Progenitor cell of endocrine pancreas (in vitro differentiated cells): Measurements from ENCODE around the gene ST7. TPM values are rescaled to one million over a fixed set of nuclear protein-coding genes. Genes with fewer than 3 reads are reported as not detected.

Experiments
- DNase-seq: peaks from one replicate; pipeline ENCODE4 v3.0.0; 2021; ENCODE audit warnings: low spot score; ENCODE audit not compliant: unreplicated experiment
- H3K27ac Mint-ChIP-seq: 2 replicates; pipeline ENCODE4 v1.8.0; 2021; ENCODE audit warnings: mild to moderate bottlenecking, moderate library complexity, mixed read lengths
- H3K27me3 Mint-ChIP-seq: 2 replicates; pipeline ENCODE4 v1.8.0; 2021; ENCODE audit warnings: mixed read lengths
- H3K36me3 Mint-ChIP-seq: 2 replicates; pipeline ENCODE4 v1.8.0; 2022; ENCODE audit warnings: mixed read lengths; ENCODE audit not compliant: insufficient read depth
- H3K4me1 Mint-ChIP-seq: 2 replicates; pipeline ENCODE4 v1.8.0; 2021; ENCODE audit warnings: low read depth, mixed read lengths
- H3K4me3 Mint-ChIP-seq: 2 replicates; pipeline ENCODE4 v1.8.0; 2021; ENCODE audit warnings: low read depth, mild to moderate bottlenecking, moderate library complexity, mixed read lengths
- H3K9me3 Mint-ChIP-seq: 2 replicates; pipeline ENCODE4 v1.8.0; 2021; ENCODE audit warnings: low read depth, mixed read lengths
- total RNA-seq: library from RNA; stranded (reverse); gene quantifications from 2 replicates; pipeline ENCODE4 v1.2.1, GENCODE V29; 2021
- TF ChIP-seq, protein P1 (sequence below): fragments of 200-600 bp; sonication (generic); IDR thresholded peaks from one replicate; pipeline ENCODE4 v1.5.0; 2021; ENCODE audit warnings: antibody characterized with exemption, mild to moderate bottlenecking; ENCODE audit not compliant: unreplicated experiment

Gene ST7
- total RNA-seq, 1 donor from 2014 or later, result 24.8 TPM

DNA sequence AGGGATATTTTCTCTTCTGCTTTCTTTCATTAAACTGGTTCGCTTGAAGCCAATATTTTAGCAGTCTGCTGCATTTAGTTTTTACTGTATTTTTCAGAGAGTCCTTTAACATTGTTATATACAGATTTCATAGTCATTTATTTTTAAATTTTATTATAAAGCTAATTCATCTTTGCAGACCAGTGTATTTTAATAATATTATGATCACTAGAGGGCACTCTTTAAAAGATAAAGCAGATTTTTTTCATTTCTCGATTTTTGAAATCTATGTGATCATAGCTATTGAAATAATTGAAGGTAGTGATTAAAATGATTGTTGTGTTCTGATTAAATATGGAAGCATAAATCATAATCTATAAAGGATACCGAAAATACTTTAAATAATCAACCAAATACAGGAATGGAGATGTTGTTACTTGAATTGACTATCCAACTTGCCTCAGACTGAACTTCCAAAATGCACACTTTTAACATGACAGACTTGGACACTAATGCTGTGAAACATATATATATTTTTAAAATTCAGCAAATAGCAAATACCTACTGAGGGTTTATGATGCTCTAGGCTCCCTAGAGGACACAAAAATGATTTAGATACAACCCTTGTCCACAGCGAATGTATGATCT lies 35.2 kb downstream of the ST7 start:
- H3K36me3 Mint-ChIP-seq, result peaks cover 13% of the 10 kb centered on the region
- TF ChIP-seq, protein P1, sequence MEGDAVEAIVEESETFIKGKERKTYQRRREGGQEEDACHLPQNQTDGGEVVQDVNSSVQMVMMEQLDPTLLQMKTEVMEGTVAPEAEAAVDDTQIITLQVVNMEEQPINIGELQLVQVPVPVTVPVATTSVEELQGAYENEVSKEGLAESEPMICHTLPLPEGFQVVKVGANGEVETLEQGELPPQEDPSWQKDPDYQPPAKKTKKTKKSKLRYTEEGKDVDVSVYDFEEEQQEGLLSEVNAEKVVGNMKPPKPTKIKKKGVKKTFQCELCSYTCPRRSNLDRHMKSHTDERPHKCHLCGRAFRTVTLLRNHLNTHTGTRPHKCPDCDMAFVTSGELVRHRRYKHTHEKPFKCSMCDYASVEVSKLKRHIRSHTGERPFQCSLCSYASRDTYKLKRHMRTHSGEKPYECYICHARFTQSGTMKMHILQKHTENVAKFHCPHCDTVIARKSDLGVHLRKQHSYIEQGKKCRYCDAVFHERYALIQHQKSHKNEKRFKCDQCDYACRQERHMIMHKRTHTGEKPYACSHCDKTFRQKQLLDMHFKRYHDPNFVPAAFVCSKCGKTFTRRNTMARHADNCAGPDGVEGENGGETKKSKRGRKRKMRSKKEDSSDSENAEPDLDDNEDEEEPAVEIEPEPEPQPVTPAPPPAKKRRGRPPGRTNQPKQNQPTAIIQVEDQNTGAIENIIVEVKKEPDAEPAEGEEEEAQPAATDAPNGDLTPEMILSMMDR, result peak; percentile 47
- H3K9me3 Mint-ChIP-seq, result peaks cover 5% of the 10 kb centered on the region
- no peak overlapping the region for H3K27ac Mint-ChIP-seq
- H3K4me1 Mint-ChIP-seq, result no peaks in the 10 kb centered on the region
- no peak overlapping the region for H3K4me3 Mint-ChIP-seq
- no peak for DNase-seq
- no peaks in the 10 kb centered on the region for H3K27me3 Mint-ChIP-seq

DNA sequence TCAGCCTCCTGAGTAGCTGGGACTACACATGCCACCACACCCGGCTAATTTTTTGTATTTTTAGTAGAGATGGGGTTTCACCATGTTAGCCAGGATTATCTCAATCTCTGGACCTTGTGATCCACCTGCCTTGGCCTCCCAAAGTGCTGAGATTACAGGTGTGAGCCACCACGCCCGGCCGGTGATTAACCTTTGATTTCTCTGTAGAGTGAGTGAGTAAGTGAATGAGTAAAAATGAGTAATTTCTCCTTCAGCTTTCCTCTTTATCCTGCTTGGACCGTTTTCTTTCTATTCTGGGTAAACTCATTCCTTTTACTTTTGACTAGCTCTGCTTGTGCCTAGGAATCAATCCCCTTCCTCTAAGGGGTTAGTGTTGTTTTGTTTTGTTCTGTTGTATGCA lies 36.8 kb downstream of the ST7 start:
- Mint-ChIP-seq H3K27ac (no peak overlapping the region), H3K36me3 (peaks cover 13% of the 10 kb centered on the region)

DNA sequence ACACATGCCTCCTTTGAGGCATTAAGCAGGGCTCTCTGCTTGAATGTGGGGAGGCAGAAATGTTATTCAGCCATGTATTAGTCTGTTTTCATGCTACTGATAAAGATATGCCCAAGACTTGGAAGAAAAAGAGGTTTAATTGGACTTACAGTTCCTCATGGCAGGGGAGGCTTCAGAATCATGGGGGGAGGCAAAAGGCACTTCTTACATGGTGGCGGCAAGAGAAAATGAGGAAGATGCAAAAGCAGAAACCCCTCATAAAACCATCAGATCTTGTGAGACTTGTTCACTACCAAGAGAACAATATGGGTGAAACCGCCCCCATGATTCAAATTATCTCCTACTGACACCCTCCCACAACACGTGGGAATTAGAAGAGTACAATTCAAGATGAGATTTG lies 37.9 kb downstream of the ST7 start:
- peaks cover 13% of the 10 kb centered on the region for H3K36me3 Mint-ChIP-seq
- DNase-seq, result no peak
- H3K4me3 Mint-ChIP-seq, result no peak overlapping the region
- H3K27me3 Mint-ChIP-seq, result no peaks in the 10 kb centered on the region
- H3K4me1 Mint-ChIP-seq, result no peaks in the 10 kb centered on the region
- H3K27ac Mint-ChIP-seq, result no peak overlapping the region
- peaks cover 5% of the 10 kb centered on the region for H3K9me3 Mint-ChIP-seq
- TF ChIP-seq, protein P1, result no peak

More for the DNA sequence above, 36.8 kb downstream of the ST7 start:
- TF ChIP-seq, protein P1, result no peak
- no peak for DNase-seq
- Mint-ChIP-seq H3K4me3 (no peak overlapping the region), H3K9me3 (peaks cover 5% of the 10 kb centered on the region), H3K4me1 (no peaks in the 10 kb centered on the region), H3K27me3 (no peaks in the 10 kb centered on the region)

DNA sequence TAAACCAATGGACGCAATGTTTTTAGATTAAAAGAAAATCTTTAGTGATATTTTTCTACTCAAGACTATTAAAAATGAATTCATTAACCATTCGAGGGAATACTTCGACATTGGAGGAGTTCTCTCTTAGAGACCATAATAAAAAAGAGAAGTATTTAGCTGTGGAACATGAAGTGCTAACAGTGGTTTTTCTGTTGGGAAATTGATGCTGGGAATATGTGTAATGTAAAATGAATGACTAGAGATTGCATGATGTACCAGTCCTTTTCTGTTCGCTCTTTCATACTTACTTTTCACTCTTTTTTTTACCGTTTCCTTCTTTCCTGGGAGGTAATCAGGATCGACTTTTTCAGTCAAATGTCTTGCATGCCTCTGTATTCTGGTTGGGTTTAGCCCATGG lies 41.3 kb downstream of the ST7 start:
- Mint-ChIP-seq H3K27me3 (no peaks in the 10 kb centered on the region), H3K9me3 (peaks cover 5% of the 10 kb centered on the region), H3K4me1 (no peaks in the 10 kb centered on the region), H3K4me3 (no peak overlapping the region), H3K27ac (no peak overlapping the region), H3K36me3 (peaks cover 15% of the 10 kb centered on the region)
- TF ChIP-seq, protein P1, result no peak
- DNase-seq, result no peak

DNA sequence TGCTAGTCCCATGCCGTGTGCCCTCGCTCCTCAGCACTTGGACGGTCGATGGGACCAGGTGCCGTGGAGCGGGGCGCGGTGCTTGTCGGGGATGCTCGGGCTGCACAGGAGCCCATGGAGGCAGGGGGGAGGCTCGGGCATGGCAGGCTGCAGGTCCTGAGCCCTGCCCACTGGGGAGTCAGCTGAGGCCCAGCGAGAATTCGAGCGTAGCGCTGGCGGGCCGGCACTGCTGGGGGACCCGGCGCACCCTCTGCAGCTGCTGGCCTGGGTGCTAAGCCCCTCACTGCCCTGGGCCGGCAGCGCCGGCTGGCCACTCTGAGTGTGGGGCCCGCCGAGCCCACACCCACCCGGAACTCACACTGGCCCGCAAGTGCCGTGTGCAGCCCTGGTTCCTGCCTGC lies 44.7 kb downstream of the ST7 start:
- Mint-ChIP-seq H3K27me3 (no peaks in the 10 kb centered on the region), H3K9me3 (peaks cover 2% of the 10 kb centered on the region), H3K4me3 (no peak overlapping the region), H3K36me3 (peaks cover 3% of the 10 kb centered on the region), H3K4me1 (peaks cover 5% of the 10 kb centered on the region), H3K27ac (no peak overlapping the region)
- TF ChIP-seq, protein P1, result no peak
- no peak for DNase-seq
